Body of pancreas (tissue), 4 donors: ENCODE results near the gene LRRIQ1. TPM values are rescaled to one million over a fixed set of nuclear protein-coding genes. Genes with fewer than 3 reads are reported as not detected.

Experiments used
- ATAC-seq: fragments of 150-250 bp; one replicate; pipeline ENCODE4 v1.9.1; 2016
- DNase-seq, 4 donors: peaks; one replicate each; pipeline ENCODE4 v3.0.0-alpha.2; 2019
- H3K27ac ChIP-seq, 4 donors: fragments of 200-600 bp; sonication (generic); 1 replicate in 3 of 4; 2 replicates in 1 of 4; pipeline versions ENCODE4 v1.5.1 to v1.6.1; 2016 to 2019; ENCODE audit warnings: mild to moderate bottlenecking in 1 of 4, mixed read lengths in 1 of 4, moderate library complexity in 1 of 4
- H3K27me3 ChIP-seq, 2 donors: fragments of 200-600 bp; sonication (generic); one replicate each; pipeline ENCODE4 v1.6.0; 2016; ENCODE audit warnings: mild to moderate bottlenecking in 1 of 2
- H3K36me3 ChIP-seq, 2 donors: fragments of 200-600 bp; sonication (generic); replicated peaks in 1 of 2; 2 replicates each; pipeline ENCODE4 v1.5.1; 2016; ENCODE audit warnings: low read depth in 2 of 2; ENCODE audit not compliant: insufficient read depth in 1 of 2
- H3K4me1 ChIP-seq: fragments of 200-600 bp; sonication (generic); one replicate; pipeline ENCODE4 v1.6.0; 2016
- H3K4me3 ChIP-seq, 2 donors: fragments of 200-600 bp; sonication (generic); 1 replicate in 1 of 2; 2 replicates in 1 of 2; pipeline ENCODE4 v1.5.1; 2016 to 2019
- H3K9me3 ChIP-seq, 3 donors: fragments of 200-600 bp; sonication (generic); 1 replicate in 2 of 3; 2 replicates in 1 of 3; pipeline ENCODE4 v1.5.1; 2016
- POLR2A ChIP-seq, 3 donors: fragments of 450-650 bp; IDR thresholded peaks; one replicate each; pipeline ENCODE4 v1.6.1; 2016; ENCODE audit warnings: antibody characterized with exemption in 3 of 3, mild to moderate bottlenecking in 2 of 3
- WGBS, 2 donors: methylation state at CpG; one replicate each; pipeline ENCODE4 v1.1.5; 2017; 5-methylcytosine and 5-hydroxymethylcytosine counted together
- intact Hi-C: fragments of 100-400 bp; cut with DNase I; formaldehyde crosslinking; loops from one replicate; pipeline ENCODE4 v1.15.1; 2023
- total RNA-seq, 2 donors: library from RNA; depleted of rRNA; stranded (reverse); fragments of >200 nt; gene quantifications; one replicate each; pipeline ENCODE4 v1.1.0, GENCODE V29; 2016
- TF ChIP-seq, protein P1 (sequence below), 7 experiments: fragments of 450-650 bp in 4 of 7; fragments of 200-600 bp in 3 of 7; sonication (generic) in 3 of 7; IDR thresholded peaks; one replicate each; pipeline ENCODE4 v1.5.1; 2016 to 2019; ENCODE audit warnings: antibody characterized with exemption in 7 of 7

Gene LRRIQ1
- total RNA-seq, 2 donors from 2014 or later, result 1.0 to 3.6 TPM

DNA sequence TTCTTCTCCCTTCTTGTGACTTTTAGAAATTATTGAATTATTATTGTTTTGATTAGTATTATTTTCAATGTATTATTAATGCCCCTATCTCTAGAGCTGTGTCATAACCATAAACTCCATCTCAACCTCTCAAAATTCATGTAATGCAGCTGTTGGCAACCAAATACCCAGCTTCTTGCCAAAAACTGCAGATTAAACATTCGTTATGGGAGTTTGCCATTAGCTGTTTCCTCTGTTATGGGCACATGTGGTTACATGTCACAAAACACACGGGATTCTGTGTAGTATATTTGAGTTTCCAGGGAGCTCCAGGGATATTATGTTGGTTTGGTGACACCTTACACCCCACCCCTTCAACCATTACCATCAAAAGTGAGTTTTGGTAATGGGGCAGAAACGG lies 241.0 kb downstream of the LRRIQ1 start:
- Histone ChIP-seq H3K27me3 (peaks cover 0 to 53% of the 10 kb centered on the region in 2 donors), H3K27ac (no peak overlapping the region), H3K4me3 (no peak overlapping the region), H3K9me3 (peaks cover 0 to 4% (median 0%) of the 10 kb centered on the region in 3 donors), H3K36me3 (no peaks in the 10 kb centered on the region), H3K4me1 (peaks cover 19% of the 10 kb centered on the region)
- DNase-seq, result no peak
- 11 to 12% methylated on average over 3 of the region's 3 CpGs for WGBS, 2 donors
- TF ChIP-seq, protein P1, sequence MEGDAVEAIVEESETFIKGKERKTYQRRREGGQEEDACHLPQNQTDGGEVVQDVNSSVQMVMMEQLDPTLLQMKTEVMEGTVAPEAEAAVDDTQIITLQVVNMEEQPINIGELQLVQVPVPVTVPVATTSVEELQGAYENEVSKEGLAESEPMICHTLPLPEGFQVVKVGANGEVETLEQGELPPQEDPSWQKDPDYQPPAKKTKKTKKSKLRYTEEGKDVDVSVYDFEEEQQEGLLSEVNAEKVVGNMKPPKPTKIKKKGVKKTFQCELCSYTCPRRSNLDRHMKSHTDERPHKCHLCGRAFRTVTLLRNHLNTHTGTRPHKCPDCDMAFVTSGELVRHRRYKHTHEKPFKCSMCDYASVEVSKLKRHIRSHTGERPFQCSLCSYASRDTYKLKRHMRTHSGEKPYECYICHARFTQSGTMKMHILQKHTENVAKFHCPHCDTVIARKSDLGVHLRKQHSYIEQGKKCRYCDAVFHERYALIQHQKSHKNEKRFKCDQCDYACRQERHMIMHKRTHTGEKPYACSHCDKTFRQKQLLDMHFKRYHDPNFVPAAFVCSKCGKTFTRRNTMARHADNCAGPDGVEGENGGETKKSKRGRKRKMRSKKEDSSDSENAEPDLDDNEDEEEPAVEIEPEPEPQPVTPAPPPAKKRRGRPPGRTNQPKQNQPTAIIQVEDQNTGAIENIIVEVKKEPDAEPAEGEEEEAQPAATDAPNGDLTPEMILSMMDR (IDR thresholded peaks at IDR 0.05), result no peak
- no peak for TF ChIP-seq POLR2A (IDR thresholded peaks at IDR 0.05)
- no peak for ATAC-seq
- intact Hi-C loops, result no loop called here

DNA sequence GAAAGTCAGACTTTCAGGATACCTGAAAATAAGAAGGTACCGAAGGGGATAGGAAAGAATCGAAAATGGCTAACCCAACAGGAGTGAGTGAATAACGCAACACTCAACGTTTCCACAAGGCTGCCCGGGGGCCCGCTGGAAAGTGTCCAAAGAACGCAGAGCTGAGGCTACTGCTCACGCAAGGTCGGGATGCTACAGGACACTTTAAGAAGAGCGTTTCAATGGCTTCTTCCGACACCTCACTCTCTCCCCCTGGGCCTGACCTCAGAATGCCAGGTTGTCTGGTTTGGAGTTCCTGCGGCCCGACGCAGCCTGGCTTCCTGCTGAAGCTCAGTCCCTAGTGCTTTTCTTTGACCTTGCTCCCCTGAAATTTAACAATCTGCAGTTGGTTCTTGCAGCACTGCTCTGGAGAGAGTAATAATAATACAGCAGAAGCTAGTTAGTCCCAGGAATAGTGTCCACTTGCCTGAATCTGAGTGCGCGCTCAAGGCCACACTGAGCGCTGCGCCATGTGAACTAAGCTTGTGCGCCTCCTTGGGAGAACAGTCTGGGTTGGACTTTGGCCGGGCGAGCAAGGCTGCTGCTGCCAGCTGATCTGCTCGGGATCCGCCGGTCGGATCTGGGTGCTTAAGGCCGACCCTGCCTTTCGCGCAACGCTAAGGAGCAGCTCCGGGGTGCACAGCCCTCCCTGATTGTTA lies 241.9 kb downstream of the LRRIQ1 start:
- 9 to 15% methylated on average over 22 to 30 of the region's 30 CpGs for WGBS, 2 donors
- Histone ChIP-seq H3K9me3 (peaks cover 0 to 4% (median 0%) of the 10 kb centered on the region in 3 donors), H3K4me1 (peaks cover 19% of the 10 kb centered on the region), H3K4me3 (no peak overlapping the region), H3K27me3 (peaks cover 0 to 54% of the 10 kb centered on the region in 2 donors), H3K27ac (no peak overlapping the region), H3K36me3 (no peaks in the 10 kb centered on the region)
- ATAC-seq, result no peak
- intact Hi-C loops, result no loop called here
- DNase-seq, result peak in 3 of 4 donors; percentile 12 to 36 (median 13)
- TF ChIP-seq, protein P1 (IDR thresholded peaks at IDR 0.05), result no peak
- TF ChIP-seq POLR2A (IDR thresholded peaks at IDR 0.05), result no peak

DNA sequence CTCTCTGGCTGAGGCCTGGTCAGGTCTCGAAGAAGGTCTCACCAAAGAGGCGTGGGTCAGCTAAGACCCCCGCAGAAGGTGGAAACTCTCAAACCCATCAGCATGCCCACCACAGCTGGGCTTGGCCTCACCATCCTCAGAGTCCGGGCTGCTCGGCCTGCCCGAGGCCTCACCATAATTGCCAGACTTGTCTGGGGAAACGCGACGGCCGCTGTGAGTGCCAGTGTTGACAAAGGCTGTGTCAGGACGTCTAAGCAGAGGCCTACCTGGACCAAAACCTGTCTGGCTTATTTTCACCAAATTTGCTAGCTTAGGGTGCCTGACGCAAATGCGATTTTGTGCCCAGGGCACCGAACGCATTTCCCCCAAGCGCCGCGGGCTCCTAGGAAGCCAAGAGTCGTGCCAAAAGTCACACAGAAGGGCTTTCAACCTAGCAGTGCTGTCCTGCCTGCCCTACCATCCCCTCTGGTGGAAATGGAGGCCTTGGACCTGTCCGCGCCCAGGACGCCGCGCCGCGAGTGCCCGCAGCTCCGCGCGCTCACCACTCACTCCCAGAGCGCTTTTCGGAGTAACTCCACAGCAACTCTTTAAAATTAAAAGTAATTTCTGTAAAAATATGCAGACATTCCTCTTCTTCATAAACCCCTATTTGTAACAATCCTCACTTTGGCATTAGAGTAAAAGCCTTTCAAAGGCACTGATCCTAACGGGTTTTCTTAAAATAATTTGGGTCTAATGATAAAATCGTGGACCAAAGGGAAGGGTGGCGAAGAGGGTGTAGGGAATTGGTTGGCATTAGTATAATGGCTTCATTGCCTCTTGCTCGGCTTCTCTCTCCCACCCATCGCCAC lies 242.7 kb downstream of the LRRIQ1 start:
- intact Hi-C loops, result no loop called here
- peaks cover 0 to 52% of the 10 kb centered on the region in 2 donors for H3K27me3 ChIP-seq
- 31 to 42% methylated on average over 35 to 37 of the region's 37 CpGs for WGBS, 2 donors
- no peaks in the 10 kb centered on the region for H3K9me3 ChIP-seq
- H3K36me3 ChIP-seq, result no peaks in the 10 kb centered on the region
- DNase-seq, result no peak
- no peak for ATAC-seq
- H3K4me1 ChIP-seq, result peaks cover 19% of the 10 kb centered on the region
- no peak overlapping the region for H3K4me3 ChIP-seq
- H3K27ac ChIP-seq, result no peak overlapping the region
- TF ChIP-seq POLR2A (IDR thresholded peaks at IDR 0.05), result no peak
- TF ChIP-seq, protein P1 (IDR thresholded peaks at IDR 0.05), result no peak

DNA sequence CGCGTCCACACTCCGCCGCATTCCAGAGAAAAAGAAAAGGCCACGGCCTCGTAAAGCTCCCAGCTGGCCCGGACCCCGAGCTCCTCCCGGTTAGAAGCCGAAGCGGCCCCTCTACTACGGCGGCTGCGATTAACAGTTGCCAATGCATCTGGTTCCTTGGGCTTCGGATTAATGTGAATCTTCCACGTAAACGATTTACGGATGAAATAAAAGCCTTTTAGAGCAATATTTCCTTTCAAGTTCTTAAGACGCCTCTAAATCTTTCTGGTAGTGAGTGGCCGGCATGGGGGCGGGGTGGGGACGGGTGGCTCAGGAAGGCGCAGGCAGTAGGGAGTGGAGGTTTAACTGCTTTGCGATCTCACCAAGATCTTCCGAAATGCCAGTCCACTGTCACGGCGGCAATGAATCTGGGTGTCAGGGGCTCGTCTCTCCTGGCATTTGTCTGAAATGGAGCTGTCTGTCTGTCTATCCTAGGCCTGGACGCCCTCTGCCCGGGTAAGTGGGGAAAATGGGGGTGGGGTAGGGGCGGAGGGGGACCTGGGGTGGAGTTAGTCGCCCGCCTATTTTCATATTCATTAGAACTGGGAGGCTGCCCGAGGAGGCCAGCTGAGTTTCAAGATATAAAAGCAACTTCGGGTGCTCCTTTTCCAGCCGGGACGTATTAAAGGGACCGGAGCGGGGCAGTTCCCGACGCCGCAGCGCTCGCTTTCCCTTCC lies 243.5 kb downstream of the LRRIQ1 start:
- H3K27ac ChIP-seq, result no peak overlapping the region
- peaks cover 0 to 48% of the 10 kb centered on the region in 2 donors for H3K27me3 ChIP-seq
- no peak for DNase-seq
- intact Hi-C loops, result no loop called here
- H3K4me1 ChIP-seq, result peaks cover 19% of the 10 kb centered on the region
- no peak overlapping the region for H3K4me3 ChIP-seq
- no peaks in the 10 kb centered on the region for H3K36me3 ChIP-seq
- no peak for ATAC-seq
- TF ChIP-seq POLR2A (IDR thresholded peaks at IDR 0.05), result no peak
- TF ChIP-seq, protein P1 (IDR thresholded peaks at IDR 0.05), result no peak
- no peaks in the 10 kb centered on the region for H3K9me3 ChIP-seq
- 7 to 9% methylated on average over 38 to 44 of the region's 44 CpGs for WGBS, 2 donors
